HepG2 (cell line): ENCODE results near the gene HAGHL. TPM values are rescaled to one million over a fixed set of nuclear protein-coding genes. Genes with fewer than 3 reads are reported as not detected.

Source experiments
- AGO1 ChIP-seq: fragments of 200-400 bp; formaldehyde crosslinking; IDR thresholded peaks from 2 replicates; pipeline ENCODE4 v1.6.1; 2017; ENCODE audit warnings: mild to moderate bottlenecking, low read depth, low read length, moderate library complexity; ENCODE audit not compliant: poor library complexity, severe bottlenecking
- ARHGAP35 ChIP-seq: sonication (generic); formaldehyde crosslinking; IDR thresholded peaks from 2 replicates; pipeline ENCODE4 v1.9.0; 2022; ENCODE audit warnings: mild to moderate bottlenecking, inconsistent platforms, moderate library complexity, missing genetic modification reagents, borderline replicate concordance
- BHLHE40 ChIP-seq: IDR thresholded peaks from 2 replicates; pipeline ENCODE4 v1.6.1; 2011; ENCODE audit warnings: low read length, improper control_type of control experiment
- CTCF ChIP-seq: sonication (generic); formaldehyde crosslinking; IDR thresholded peaks from 2 replicates; pipeline ENCODE4 v1.5.0; 2020; ENCODE audit warnings: mild to moderate bottlenecking, missing genetic modification reagents, moderate library complexity
- ERF ChIP-seq: IDR thresholded peaks from 2 replicates; pipeline ENCODE4 v1.6.1; 2018; ENCODE audit warnings: missing biosample characterization, missing genetic modification reagents
- EZH2 ChIP-seq: conservative IDR thresholded peaks from 2 replicates; pipeline ENCODE4 v1.6.1; 2012; ENCODE audit warnings: mild to moderate bottlenecking, low read depth, low read length, moderate library complexity
- JARID2 ChIP-seq: sonication (generic); formaldehyde crosslinking; IDR thresholded peaks from 2 replicates; pipeline ENCODE4 v1.8.1; 2023; ENCODE audit warnings: missing genetic modification reagents, inconsistent platforms; ENCODE audit not compliant: insufficient replicate concordance
- KLF13 ChIP-seq: sonication (generic); formaldehyde crosslinking; IDR thresholded peaks from 2 replicates; pipeline ENCODE4 v1.4.0; 2020; ENCODE audit warnings: mild to moderate bottlenecking, missing genetic modification reagents
- ONECUT2 ChIP-seq: sonication (generic); formaldehyde crosslinking; IDR thresholded peaks from 2 replicates; pipeline ENCODE4 v1.4.0; 2020; ENCODE audit warnings: missing genetic modification reagents
- SOX6 ChIP-seq, 2 experiments: fragments of 450-650 bp in 1 of 2; sonication (generic) in 1 of 2; formaldehyde crosslinking in 1 of 2; IDR thresholded peaks; 2 replicates each; pipeline versions ENCODE4 v1.4.0 to v1.6.1; 2017 to 2020; ENCODE audit warnings: antibody characterized with exemption in 1 of 2, mild to moderate bottlenecking in 1 of 2, missing genetic modification reagents in 1 of 2
- ZNF224 ChIP-seq: sonication (generic); formaldehyde crosslinking; IDR thresholded peaks from 2 replicates; pipeline ENCODE4 v1.5.0; 2020; ENCODE audit warnings: mild to moderate bottlenecking, missing genetic modification reagents
- ZNF276 ChIP-seq: sonication (generic); formaldehyde crosslinking; IDR thresholded peaks from 2 replicates; pipeline ENCODE4 v1.4.0; 2020; ENCODE audit warnings: mild to moderate bottlenecking, low read depth, missing genetic modification reagents
- ZNF331 ChIP-seq: sonication (generic); formaldehyde crosslinking; IDR thresholded peaks from 2 replicates; pipeline ENCODE4 v1.4.0; 2020; ENCODE audit warnings: missing genetic modification reagents
- ZNF367 ChIP-seq: sonication (generic); formaldehyde crosslinking; IDR thresholded peaks from 2 replicates; pipeline ENCODE4 v1.4.0; 2020; ENCODE audit warnings: missing genetic modification reagents, borderline replicate concordance
- ZNF609 ChIP-seq: sonication (generic); formaldehyde crosslinking; IDR thresholded peaks from 2 replicates; pipeline ENCODE4 v1.4.0; 2020; ENCODE audit warnings: mild to moderate bottlenecking, missing genetic modification reagents, borderline replicate concordance
- polyA plus RNA-seq, 8 experiments: library from polyadenylated mRNA; depleted of rRNA in 3 of 8; stranded (reverse) in 7 of 8; unstranded in 1 of 8; fragments of >200 nt; fragmentation: Illumina TruSeq in 4 of 8; extraction: Trizol in 4 of 8; gene quantifications; 2 replicates each; pipeline versions ENCODE4 v1.2.1 to v1.2.3, GENCODE V29; 2011 to 2016; ENCODE audit warnings: low read depth in 4 of 8, missing spikeins in 1 of 8, mixed read lengths in 1 of 8; ENCODE audit not compliant: insufficient read depth in 1 of 8
- total RNA-seq, 5 experiments: library from RNA; depleted of rRNA; stranded (reverse); fragments of >200 nt; fragmentation: Illumina TruSeq; extraction: Trizol; gene quantifications; 2 replicates each; pipeline ENCODE4 v1.2.3, GENCODE V29; 2016; ENCODE audit warnings: low read depth in 1 of 5
- TF ChIP-seq, protein P1 (sequence below): fragments of 450-650 bp; IDR thresholded peaks from 2 replicates; pipeline ENCODE4 v1.6.1; 2016

Gene HAGHL
- total and polyA plus RNA-seq, 2 of the 13 experiments (the other 11 are each of a cell fraction or from before 2014, with no cell fraction given), result 3.4 to 8.4 TPM

GRCh38 chr16:711548-712320, 15.2 kb upstream of the HAGHL start (continued):
- no peak for TF ChIP-seq ZNF609 (CRISPR knock-in tag)
- TF ChIP-seq ZNF224 (CRISPR knock-in tag), result no peak
- TF ChIP-seq CTCF (CRISPR knock-in tag), result peak; percentile 95
- TF ChIP-seq ZNF331 (CRISPR knock-in tag), result peak; percentile 32; the same call in 1 of the 2 replicates
- TF ChIP-seq, protein P1, sequence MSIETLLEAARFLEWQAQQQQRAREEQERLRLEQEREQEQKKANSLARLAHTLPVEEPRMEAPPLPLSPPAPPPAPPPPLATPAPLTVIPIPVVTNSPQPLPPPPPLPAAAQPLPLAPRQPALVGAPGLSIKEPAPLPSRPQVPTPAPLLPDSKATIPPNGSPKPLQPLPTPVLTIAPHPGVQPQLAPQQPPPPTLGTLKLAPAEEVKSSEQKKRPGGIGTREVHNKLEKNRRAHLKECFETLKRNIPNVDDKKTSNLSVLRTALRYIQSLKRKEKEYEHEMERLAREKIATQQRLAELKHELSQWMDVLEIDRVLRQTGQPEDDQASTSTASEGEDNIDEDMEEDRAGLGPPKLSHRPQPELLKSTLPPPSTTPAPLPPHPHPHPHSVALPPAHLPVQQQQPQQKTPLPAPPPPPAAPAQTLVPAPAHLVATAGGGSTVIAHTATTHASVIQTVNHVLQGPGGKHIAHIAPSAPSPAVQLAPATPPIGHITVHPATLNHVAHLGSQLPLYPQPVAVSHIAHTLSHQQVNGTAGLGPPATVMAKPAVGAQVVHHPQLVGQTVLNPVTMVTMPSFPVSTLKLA, result no peak
- TF ChIP-seq KLF13 (CRISPR knock-in tag), result no peak
- TF ChIP-seq ZNF276 (CRISPR knock-in tag), result no peak
- TF ChIP-seq SOX6 (IDR thresholded peaks at IDR 0.05), result no peak
- no peak for TF ChIP-seq SOX6 (CRISPR knock-in tag; IDR thresholded peaks at IDR 0.05)
- TF ChIP-seq ZNF367 (CRISPR knock-in tag), result no peak
- TF ChIP-seq JARID2, result no peak
- 0 out of 2 replicates have a peak, but pooled peaks have one; percentile 14 for TF ChIP-seq BHLHE40
- TF ChIP-seq ONECUT2 (CRISPR knock-in tag), result no peak
- TF ChIP-seq AGO1, result peak; percentile 41
- TF ChIP-seq EZH2, result no peak
- TF ChIP-seq ERF (CRISPR knock-in tag), result 0 out of 2 replicates have a peak, but pooled peaks have one; percentile 27
- TF ChIP-seq ARHGAP35 (CRISPR knock-in tag), result no peak
